Measurements from ENCODE around the gene TLE5. TPM values are rescaled to one million over a fixed set of nuclear protein-coding genes. Genes with fewer than 3 reads are reported as not detected.

Gene TLE5
- total RNA-seq, 4 donors from 2014 or later = 339 to 403 (median 382) TPM

DNA sequence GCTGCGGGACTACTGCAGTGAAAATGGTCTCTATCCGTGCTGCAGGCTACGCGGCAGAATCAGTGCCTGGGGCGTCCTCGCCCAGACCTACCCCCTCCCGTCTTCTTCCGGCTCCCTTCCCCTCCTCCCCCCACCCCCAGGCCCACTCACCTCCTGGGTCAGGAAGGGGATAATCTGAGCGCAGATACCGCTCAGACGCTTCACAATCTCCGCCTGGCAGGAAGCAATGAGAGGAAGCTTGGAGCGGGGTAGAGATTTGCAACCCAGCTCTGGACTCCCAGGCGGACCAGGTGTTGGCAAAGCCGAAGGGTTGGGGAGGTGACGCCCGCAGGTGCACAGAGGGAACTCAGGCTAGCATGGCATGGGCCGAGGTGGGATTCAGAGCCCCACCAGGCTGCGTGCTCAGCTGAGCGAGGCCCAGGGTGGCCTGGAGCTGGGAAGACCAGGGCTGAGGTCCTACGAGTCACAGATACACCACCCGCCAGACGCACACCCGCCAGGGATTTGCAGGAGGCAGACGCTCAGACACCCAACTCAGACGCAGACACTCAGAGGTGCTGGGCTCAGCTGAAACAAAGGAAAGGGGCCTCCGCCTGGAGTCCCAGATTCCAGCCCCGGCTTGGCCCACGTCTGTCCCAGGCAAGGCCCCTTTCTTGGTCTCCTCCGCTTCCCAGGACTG is 37.3 kb downstream of the TLE5 start:
- no peaks in the 10 kb centered on the region for H3K9me3 ChIP-seq
- H3K27me3 ChIP-seq = no peaks in the 10 kb centered on the region
- WGBS = 70% methylated on average over 26 of the region's 30 CpGs
- no peaks in the 10 kb centered on the region for H3K36me3 ChIP-seq
- H3K27ac ChIP-seq = no peak overlapping the region
- no peak overlapping the region for H3K4me3 ChIP-seq
- DNase-seq (ENCODE audit: low spot score in 2 of 2) = no peak
- H3K4me1 ChIP-seq = peaks cover 20% of the 10 kb centered on the region
- TF ChIP-seq POLR2AphosphoS5 (IDR thresholded peaks at IDR 0.05) = no peak
- no peak for TF ChIP-seq EP300 (IDR thresholded peaks at IDR 0.05)
- TF ChIP-seq POLR2A (IDR thresholded peaks at IDR 0.05) = no peak
- no peak for TF ChIP-seq CTCF (IDR thresholded peaks at IDR 0.05)

DNA sequence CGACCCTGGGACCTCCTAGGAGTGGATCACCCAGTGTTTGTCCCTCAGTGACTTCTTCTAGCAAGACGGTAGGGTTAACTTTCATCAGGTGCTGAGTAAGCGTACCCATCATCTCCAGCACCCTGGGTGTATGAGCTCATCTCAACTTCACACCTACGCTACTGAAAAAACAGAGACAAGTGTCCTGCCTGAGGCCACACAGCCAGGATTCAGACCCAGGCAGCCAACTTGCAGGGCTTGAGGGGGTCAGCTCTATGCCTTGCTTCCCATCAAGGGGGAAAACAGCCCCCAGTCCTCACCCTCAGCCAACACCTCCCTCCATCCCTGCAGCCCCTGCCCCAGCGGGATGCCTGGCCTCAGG is 37.8 kb downstream of the TLE5 start:
- Histone ChIP-seq H3K27ac (no peak overlapping the region), H3K4me1 (peaks cover 17% of the 10 kb centered on the region), H3K27me3 (no peaks in the 10 kb centered on the region), H3K9me3 (no peaks in the 10 kb centered on the region), H3K4me3 (no peak overlapping the region), H3K36me3 (no peaks in the 10 kb centered on the region)
- WGBS = 75% methylated on average over 4 of the region's 5 CpGs
- no peak for TF ChIP-seq POLR2A (IDR thresholded peaks at IDR 0.05)
- TF ChIP-seq POLR2AphosphoS5 (IDR thresholded peaks at IDR 0.05) = no peak
- no peak for TF ChIP-seq EP300 (IDR thresholded peaks at IDR 0.05)
- no peak for TF ChIP-seq CTCF (IDR thresholded peaks at IDR 0.05)
- no peak for DNase-seq (ENCODE audit: low spot score in 2 of 2)

DNA sequence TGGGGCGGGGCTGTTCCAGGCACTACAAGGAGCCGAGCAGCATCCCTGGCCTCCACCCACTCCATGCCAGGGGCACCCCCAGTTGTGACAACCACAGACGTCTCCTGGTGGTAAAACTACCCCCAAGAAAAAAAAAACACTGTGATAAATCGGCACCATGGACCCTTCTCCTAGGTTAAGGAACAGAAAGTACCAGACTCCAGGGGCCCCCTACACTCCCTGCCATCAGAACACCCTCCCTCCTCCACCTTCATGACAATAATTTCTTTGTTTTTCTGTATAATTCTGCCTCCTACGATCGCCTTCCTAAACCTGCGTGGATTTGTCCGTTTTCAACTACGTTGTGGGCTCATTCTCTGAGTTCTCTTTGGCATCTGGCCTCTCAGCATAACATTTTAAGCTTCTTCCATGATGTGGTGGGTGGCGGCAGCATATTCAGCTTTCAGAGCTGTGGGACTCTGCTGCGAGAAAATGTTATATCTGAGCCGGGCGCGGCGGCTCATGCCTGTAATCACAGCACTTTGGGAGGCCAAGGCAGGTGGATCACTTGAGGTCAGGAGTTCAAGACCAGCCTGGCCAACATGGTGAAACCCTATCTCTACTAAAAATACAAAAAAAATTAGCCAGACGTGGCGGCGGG is 41.9 kb downstream of the TLE5 start:
- H3K4me3 ChIP-seq = no peak overlapping the region
- no peaks in the 10 kb centered on the region for H3K27me3 ChIP-seq
- no peak overlapping the region for H3K27ac ChIP-seq
- no peaks in the 10 kb centered on the region for H3K9me3 ChIP-seq
- no peak for DNase-seq (ENCODE audit: low spot score in 2 of 2)
- peaks cover 3% of the 10 kb centered on the region for H3K36me3 ChIP-seq
- WGBS = 84% methylated on average over 18 of the region's 18 CpGs
- H3K4me1 ChIP-seq = peaks cover 5% of the 10 kb centered on the region
- TF ChIP-seq CTCF (IDR thresholded peaks at IDR 0.05) = no peak
- TF ChIP-seq EP300 (IDR thresholded peaks at IDR 0.05) = no peak
- no peak for TF ChIP-seq POLR2A (IDR thresholded peaks at IDR 0.05)
- no peak for TF ChIP-seq POLR2AphosphoS5 (IDR thresholded peaks at IDR 0.05)

GRCh38 chr19:3019211-3019854 is 43.0 kb downstream of the TLE5 start:
- peaks cover 7% of the 10 kb centered on the region for H3K36me3 ChIP-seq
- no peak for TF ChIP-seq EP300 (IDR thresholded peaks at IDR 0.05)
- TF ChIP-seq POLR2A (IDR thresholded peaks at IDR 0.05) = no peak
- TF ChIP-seq CTCF (IDR thresholded peaks at IDR 0.05) = no peak
- TF ChIP-seq POLR2AphosphoS5 (IDR thresholded peaks at IDR 0.05) = no peak
- 95% methylated on average over 21 of the region's 28 CpGs for WGBS
- H3K9me3 ChIP-seq = no peaks in the 10 kb centered on the region
- H3K4me1 ChIP-seq = no peaks in the 10 kb centered on the region
- DNase-seq (ENCODE audit: low spot score in 2 of 2) = no peak
- no peak overlapping the region for H3K4me3 ChIP-seq
- no peaks in the 10 kb centered on the region for H3K27me3 ChIP-seq
- H3K27ac ChIP-seq = no peak overlapping the region

- Histone ChIP-seq H3K9me3 (no peaks in the 10 kb centered on the region), H3K4me1 (no peaks in the 10 kb centered on the region), H3K4me3 (no peak overlapping the region), H3K36me3 (peaks cover 17% of the 10 kb centered on the region), H3K27ac (no peak overlapping the region), H3K27me3 (no peaks in the 10 kb centered on the region)
- DNase-seq (ENCODE audit: low spot score in 2 of 2) = no peak
- TF ChIP-seq CTCF (IDR thresholded peaks at IDR 0.05) (no peak), POLR2A (IDR thresholded peaks at IDR 0.05) (no peak), POLR2AphosphoS5 (IDR thresholded peaks at IDR 0.05) (no peak), EP300 (IDR thresholded peaks at IDR 0.05) (no peak)
- WGBS = 96% methylated on average over 7 of the region's 7 CpGs
These were observed 44.4 kb downstream of the TLE5 start for GRCh38 chr19:3017923-3018322.

Measured in suprapubic skin (tissue), 4 donors.